D341Med (cell line): Measurements from ENCODE around the gene TXNL4A.
"Not testable (repeated sequence)": the region's sequence is repeated elsewhere in the genome, so short reads cannot be mapped to it uniquely, and the experiment has no call there.

Experiments used
- DNase-seq: peaks from one replicate; pipeline ENCODE4 v3.0.0; 2012; ENCODE audit warnings: low spot score

Gene TXNL4A

GRCh38 chr18:79999701-80000100, 11.3 kb upstream of the TXNL4A start:
- DNase-seq: not testable (repeated sequence)

- no peak for DNase-seq
Measured at GRCh38 chr18:79991494-79991893, 3.1 kb upstream of the TXNL4A start.

GRCh38 chr18:79989195-79989497, 783 bp upstream of the TXNL4A start:
- DNase-seq: no peak

GRCh38 chr18:79988071-79988450, 302 bp downstream of the TXNL4A start:
- peak; percentile 92 for DNase-seq

- no peak for DNase-seq
Measured at GRCh38 chr18:79987566-79987965, 797 bp downstream of the TXNL4A start.

DNA sequence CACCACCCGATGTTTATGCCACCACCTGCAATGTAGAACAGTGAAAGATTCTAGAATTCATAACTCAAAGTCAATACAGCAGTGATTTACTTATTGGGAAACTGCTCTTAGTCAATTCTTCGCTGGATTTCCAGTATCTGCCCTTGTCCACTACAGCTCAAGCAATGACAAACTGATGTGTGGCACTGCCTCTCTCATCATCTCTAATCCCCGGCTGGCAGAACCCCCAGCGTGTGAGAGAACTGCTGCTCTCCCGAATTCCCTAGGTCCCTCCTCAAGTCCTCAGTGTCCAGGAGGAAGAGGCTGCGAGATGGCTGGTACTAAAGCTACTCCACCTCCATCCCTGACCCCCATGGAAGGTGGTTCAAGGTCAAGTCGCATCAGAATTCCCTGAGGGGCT, 1.6 kb downstream of the TXNL4A start:
- DNase-seq: peak; percentile 77

- no peak for DNase-seq
Measured at GRCh38 chr18:79985172-79985571, 3.2 kb downstream of the TXNL4A start.

- DNase-seq: no peak
Measured at GRCh38 chr18:79983793-79984192, 4.6 kb downstream of the TXNL4A start.

- DNase-seq: no peak
Measured at GRCh38 chr18:79983253-79983652, 5.1 kb downstream of the TXNL4A start.

DNA sequence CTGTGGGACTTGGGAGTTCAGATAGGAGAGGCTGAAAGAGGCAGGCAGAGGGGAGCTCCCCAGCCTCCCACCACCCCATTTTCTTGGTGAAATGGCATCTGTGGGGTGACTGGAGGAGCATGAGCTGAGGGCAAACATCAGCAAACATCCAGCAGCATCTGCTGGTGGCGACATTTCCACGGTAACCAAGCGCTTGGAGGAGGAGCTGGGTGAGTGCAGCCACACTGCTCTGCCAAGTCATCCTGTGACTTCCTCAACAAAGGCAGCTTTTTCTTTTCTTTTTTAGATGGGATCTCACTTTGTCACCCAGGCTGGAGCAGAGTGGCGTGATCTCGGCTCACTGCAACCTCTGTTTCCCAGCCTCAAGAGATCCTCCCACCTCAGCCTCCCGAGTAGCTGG, 5.6 kb downstream of the TXNL4A start:
- DNase-seq: no peak

- no peak for DNase-seq
Measured at GRCh38 chr18:79980585-79980984, 7.8 kb downstream of the TXNL4A start.

DNA sequence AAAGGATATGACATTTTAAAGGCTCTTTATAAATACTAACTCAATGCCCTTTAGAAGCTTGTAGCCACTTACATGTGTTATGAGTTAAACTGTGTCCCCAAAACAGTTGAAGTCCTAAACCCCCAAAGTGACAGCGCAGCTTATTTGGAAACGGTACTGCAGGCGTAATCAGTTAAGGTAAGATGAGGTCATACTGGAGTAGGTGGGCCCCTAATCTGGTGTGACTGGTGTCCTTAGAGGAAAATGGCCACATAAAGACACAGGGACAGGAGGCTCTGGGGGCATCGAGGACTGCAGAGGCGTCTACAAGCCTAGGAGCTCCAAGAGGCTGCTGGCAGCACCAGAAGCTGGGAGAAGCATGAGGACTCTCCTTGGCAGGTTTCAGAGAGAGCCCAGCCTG, 8.5 kb downstream of the TXNL4A start:
- DNase-seq: no peak

GRCh38 chr18:79975985-79976680, 12.2 kb downstream of the TXNL4A start:
- no peak for DNase-seq

DNA sequence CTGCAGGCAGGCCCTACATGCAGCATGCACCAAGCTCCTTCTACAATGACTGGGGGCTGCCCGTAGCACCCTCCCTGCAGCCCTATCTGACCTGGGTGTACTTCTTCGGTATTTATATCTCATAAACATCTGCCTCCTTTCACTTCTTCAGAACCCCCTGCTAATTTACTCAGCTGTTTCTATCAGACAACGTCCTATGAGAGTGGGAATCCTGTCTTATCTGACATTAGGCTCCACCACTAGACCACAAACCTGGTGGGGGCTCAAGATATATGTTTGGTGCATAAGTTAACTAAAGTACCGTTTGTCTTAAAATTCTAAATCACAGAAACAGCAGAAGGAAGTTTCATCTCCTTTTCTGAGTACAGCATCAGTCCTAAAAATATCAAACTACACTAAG, 13.3 kb downstream of the TXNL4A start:
- DNase-seq: no peak

GRCh38 chr18:79974025-79974654, 14.2 kb downstream of the TXNL4A start:
- no peak for DNase-seq

- no peak for DNase-seq
Measured at GRCh38 chr18:79973517-79973916, 14.8 kb downstream of the TXNL4A start.

- no peak for DNase-seq
Measured at GRCh38 chr18:79972720-79973119, 15.6 kb downstream of the TXNL4A start.

DNA sequence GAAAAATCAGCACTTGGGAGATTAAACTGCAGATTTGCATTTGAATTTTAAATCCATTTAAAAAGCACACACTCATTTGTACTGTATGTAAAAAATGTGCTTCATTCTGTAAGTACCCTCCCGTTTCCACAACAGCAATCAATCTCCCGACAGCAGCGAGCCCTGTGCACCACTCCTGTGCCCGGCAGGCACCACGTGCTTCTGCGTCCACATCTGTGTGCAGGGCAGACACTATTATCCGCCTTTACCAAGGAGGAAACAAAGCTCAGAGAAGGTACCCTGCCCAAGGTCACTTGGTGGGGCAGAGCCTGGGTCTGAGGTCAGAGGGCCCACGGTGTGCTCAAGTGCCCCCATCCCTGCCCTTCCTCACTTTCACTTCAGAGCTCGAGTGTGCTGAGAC, 16.4 kb downstream of the TXNL4A start:
- no peak for DNase-seq

GRCh38 chr18:79971211-79971952, 17.0 kb downstream of the TXNL4A start:
- DNase-seq: no peak

GRCh38 chr18:79970419-79971133, 17.8 kb downstream of the TXNL4A start:
- DNase-seq: no peak

DNA sequence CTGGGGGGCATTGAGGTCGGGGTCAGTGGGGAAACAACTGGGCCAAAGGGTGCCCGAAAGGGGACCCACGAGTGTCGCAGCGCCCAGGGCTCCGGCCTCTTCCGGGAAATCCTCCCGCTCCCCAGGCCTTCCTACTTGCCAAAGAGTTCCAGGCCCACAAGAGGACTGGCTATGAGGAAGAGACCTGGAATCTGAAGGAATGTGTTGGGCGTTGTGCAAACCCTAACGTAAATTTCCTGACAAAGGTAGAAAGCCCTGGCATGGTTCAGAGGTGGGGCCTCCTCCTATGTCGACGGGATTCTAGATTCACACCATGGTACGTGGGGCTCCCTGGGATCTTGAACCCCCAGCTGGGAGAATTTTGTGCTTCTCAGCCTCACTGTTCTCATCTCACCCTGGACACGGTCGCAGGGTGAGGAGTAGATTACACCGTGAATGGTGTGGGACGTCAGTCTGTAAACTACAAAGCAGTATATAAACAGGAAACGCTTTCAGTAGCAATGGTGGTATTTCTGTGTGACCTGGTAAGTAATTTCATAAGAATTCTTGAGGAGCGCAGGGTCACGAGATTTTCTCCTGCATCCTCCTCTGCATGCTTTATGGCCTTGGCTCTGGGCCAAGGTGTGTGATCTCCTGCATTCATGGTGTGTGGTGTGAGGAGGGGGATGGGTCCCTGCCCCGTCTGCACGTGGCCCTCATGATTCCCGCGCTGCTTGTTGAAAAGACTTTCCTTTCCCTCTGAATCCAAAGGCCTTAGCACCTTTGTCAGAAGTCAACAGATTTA, 23.1 kb downstream of the TXNL4A start:
- peak; percentile 64 for DNase-seq
